Mammary epithelial cell (primary cell): ENCODE data around the gene PKP3.

Experiments used
- CTCF ChIP-seq, 2 donors: IDR thresholded peaks in 1 of 2; conservative IDR thresholded peaks in 1 of 2; 2 replicates each; pipeline ENCODE4 v1.5.1; 2011 to 2012; ENCODE audit warnings: inconsistent platforms in 2 of 2, low read length in 2 of 2, mild to moderate bottlenecking in 2 of 2, control low read depth in 1 of 2, low read depth in 1 of 2; ENCODE audit not compliant: insufficient read depth in 1 of 2; ENCODE audit errors: extremely low read depth in 1 of 2
- EZH2 ChIP-seq: IDR thresholded peaks from 2 replicates; pipeline ENCODE4 v1.6.1; 2012; ENCODE audit warnings: low read length, inconsistent platforms, borderline replicate concordance

DNA sequence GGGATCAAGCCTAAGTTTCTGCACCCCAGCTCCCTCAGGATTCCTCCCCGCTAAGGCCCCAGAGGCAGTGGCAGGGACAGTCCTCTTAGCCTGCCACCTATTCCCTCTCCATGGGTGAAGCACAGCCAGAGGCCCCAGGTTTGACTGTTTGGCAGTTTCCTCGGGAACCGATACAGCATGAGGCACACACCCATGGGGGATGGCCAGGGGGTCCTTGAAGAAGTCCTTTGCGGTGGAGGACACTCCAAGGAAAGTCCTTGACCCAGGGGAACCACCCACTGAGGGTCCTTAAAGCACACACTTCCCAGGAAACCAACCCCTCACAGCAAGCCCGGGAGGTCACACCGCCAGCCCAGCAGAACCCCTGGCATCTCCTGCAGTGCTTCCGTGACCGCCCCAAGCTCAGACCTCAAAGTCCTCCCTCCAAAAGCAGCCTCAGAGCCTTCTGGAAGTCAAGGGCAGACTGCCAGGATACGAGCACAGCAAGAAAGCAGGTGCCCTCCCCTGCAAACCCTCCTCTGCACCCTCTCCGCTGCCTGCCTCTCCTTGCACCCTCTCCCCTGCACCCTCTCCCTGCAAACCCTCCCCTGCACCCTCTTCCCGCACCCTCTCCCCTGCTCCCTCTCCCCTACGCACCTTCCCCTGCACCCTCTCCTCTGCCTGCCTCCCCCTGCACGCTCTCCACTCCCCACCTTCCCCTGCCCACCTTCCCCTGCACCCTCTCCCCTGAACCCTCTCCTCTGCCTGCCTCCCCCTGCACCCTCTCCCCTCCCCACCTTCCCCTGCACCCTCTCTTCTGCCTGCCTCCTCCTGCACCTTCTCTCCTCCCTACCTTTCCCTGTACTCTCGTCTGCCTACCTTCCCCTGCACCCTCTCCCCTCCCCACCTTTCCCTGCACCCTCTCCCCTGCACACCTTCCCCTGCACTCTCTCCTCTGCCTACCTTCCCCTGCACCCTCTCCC is 19.4 kb downstream of the PKP3 start:
- TF ChIP-seq CTCF (conservative IDR thresholded peaks at IDR 0.05 in 1 of 2, IDR thresholded peaks at IDR 0.05 in 1 of 2; ENCODE audit: extremely low read depth in 1 of 2, insufficient read depth in 1 of 2, low read depth in 1 of 2, low read length in 2 of 2) (no peak), EZH2 (no peak)
